ENCODE results near the gene IGSF9. TPM values are rescaled to one million over a fixed set of nuclear protein-coding genes. Genes with fewer than 3 reads are reported as not detected.

IGSF9 gene
- total RNA-seq, result 1 to 10 TPM in 3 of 4 donors, under 1 TPM in 1; 0.71 to 1.9 (median 1.4) TPM

GRCh38 chr1:159945483-159946241 is at the start of gene IGSF9:
IGSF9 (minus strand) TSS chr1:159945613; CDS start chr1:159943454, 2,159 bp downstream.
- no peaks in the 10 kb centered on the region for H3K36me3 ChIP-seq
- no peaks in the 10 kb centered on the region for H3K27me3 ChIP-seq
- peaks cover 26 to 43% of the 10 kb centered on the region in 2 donors for H3K4me1 ChIP-seq
- DNase-seq, result peak; percentile 94
- intact Hi-C loops (cut with DNase I), result no loop called here
- no peaks in the 10 kb centered on the region for H3K9me3 ChIP-seq
- peak within 1 kb of the TSS; percentile 59 to 65 (median 62) for H3K27ac ChIP-seq
- 1 to 3% methylated on average over 22 to 30 of the region's 58 CpGs for WGBS, 2 donors
- TF ChIP-seq CTCF (IDR thresholded peaks at IDR 0.05), result peak in 2 of 6 experiments; percentile 38 to 49
- TF ChIP-seq POLR2A (IDR thresholded peaks at IDR 0.05), result no peak
- H3K4me3 ChIP-seq (replicated peaks in 1 of 3), result peak within 1 kb of the TSS; percentile 43 to 61 (median 48)

- H3K9me3 ChIP-seq, result no peaks in the 10 kb centered on the region
- H3K27me3 ChIP-seq, result no peaks in the 10 kb centered on the region
- TF ChIP-seq POLR2A (IDR thresholded peaks at IDR 0.05) (no peak), CTCF (IDR thresholded peaks at IDR 0.05) (no peak)
- intact Hi-C loops (cut with DNase I), result no loop called here
- no peaks in the 10 kb centered on the region for H3K36me3 ChIP-seq
- DNase-seq, result no peak
- no peak overlapping the region for H3K4me3 ChIP-seq (replicated peaks in 1 of 3)
- no peak overlapping the region for H3K27ac ChIP-seq
- no peaks in the 10 kb centered on the region for H3K4me1 ChIP-seq
- WGBS, 2 donors, result 94 to 98% methylated on average over 2 of the region's 2 CpGs
Observed at GRCh38 chr1:159994896-159995295, 49.5 kb upstream of the IGSF9 start.

GRCh38 chr1:159993911-159994310 is 48.5 kb upstream of the IGSF9 start:
- Histone ChIP-seq H3K4me1 (no peaks in the 10 kb centered on the region), H3K4me3 (replicated peaks in 1 of 3) (no peak overlapping the region), H3K9me3 (no peaks in the 10 kb centered on the region), H3K27me3 (no peaks in the 10 kb centered on the region), H3K27ac (no peak overlapping the region), H3K36me3 (no peaks in the 10 kb centered on the region)
- DNase-seq, result peak; percentile 25 to 41
- intact Hi-C loops (cut with DNase I), result no loop called here
- TF ChIP-seq POLR2A (IDR thresholded peaks at IDR 0.05), result no peak
- 61 to 67% methylated on average over 2 of the region's 2 CpGs for WGBS, 2 donors

- Histone ChIP-seq H3K4me1 (no peaks in the 10 kb centered on the region), H3K9me3 (no peaks in the 10 kb centered on the region), H3K4me3 (replicated peaks in 1 of 3) (no peak overlapping the region), H3K36me3 (no peaks in the 10 kb centered on the region), H3K27ac (no peak overlapping the region), H3K27me3 (no peaks in the 10 kb centered on the region)
- intact Hi-C loops (cut with DNase I), result no loop called here
- no peak for DNase-seq
- TF ChIP-seq CTCF (IDR thresholded peaks at IDR 0.05) (no peak), POLR2A (IDR thresholded peaks at IDR 0.05) (no peak)
- 82 to 84% methylated on average over 1 of the region's 1 CpG for WGBS, 2 donors
Observed at GRCh38 chr1:159992161-159992560, 46.7 kb upstream of the IGSF9 start.

GRCh38 chr1:159991513-159991912 is 46.1 kb upstream of the IGSF9 start:
- H3K9me3 ChIP-seq, result no peaks in the 10 kb centered on the region
- no peak overlapping the region for H3K4me3 ChIP-seq (replicated peaks in 1 of 3)
- H3K36me3 ChIP-seq, result no peaks in the 10 kb centered on the region
- no peak for TF ChIP-seq POLR2A (IDR thresholded peaks at IDR 0.05)
- no peak for TF ChIP-seq CTCF (IDR thresholded peaks at IDR 0.05)
- H3K27ac ChIP-seq, result no peak overlapping the region
- WGBS, 2 donors, result 72 to 74% methylated on average over 4 of the region's 4 CpGs
- no peak for DNase-seq
- H3K4me1 ChIP-seq, result no peaks in the 10 kb centered on the region
- intact Hi-C loops (cut with DNase I), result no loop called here
- H3K27me3 ChIP-seq, result no peaks in the 10 kb centered on the region

Measured in thyroid gland (tissue), 4 donors.